Chondrocyte (in vitro differentiated cells): ENCODE results near the gene CXCR3. TPM values are rescaled to one million over a fixed set of nuclear protein-coding genes. Genes with fewer than 3 reads are reported as not detected.

ENCODE experiments used
- DNase-seq: peaks from one replicate; pipeline ENCODE4 v3.0.0; 2021; ENCODE audit warnings: mixed read lengths, low spot score
- H3K27ac Mint-ChIP-seq: one replicate; pipeline ENCODE4 v1.8.0; 2021; ENCODE audit warnings: mild to moderate bottlenecking, moderate library complexity, mixed read lengths; ENCODE audit not compliant: unreplicated experiment
- H3K27me3 Mint-ChIP-seq: 2 replicates; pipeline ENCODE4 v1.8.0; 2021; ENCODE audit warnings: low read depth, mixed read lengths
- H3K36me3 Mint-ChIP-seq: 2 replicates; pipeline ENCODE4 v1.8.0; 2021; ENCODE audit warnings: low read depth, mixed read lengths
- H3K4me1 Mint-ChIP-seq: 2 replicates; pipeline ENCODE4 v1.8.0; 2021; ENCODE audit warnings: low read depth, mild to moderate bottlenecking, mixed read lengths
- H3K4me3 Mint-ChIP-seq: one replicate; pipeline ENCODE4 v1.8.0; 2021; ENCODE audit warnings: mild to moderate bottlenecking, moderate library complexity, mixed read lengths; ENCODE audit not compliant: unreplicated experiment
- H3K9me3 Mint-ChIP-seq: 2 replicates; pipeline ENCODE4 v1.8.0; 2021; ENCODE audit warnings: low read depth, mixed read lengths
- CTCF ChIP-seq: fragments of 200-600 bp; sonication (generic); IDR thresholded peaks from 2 replicates; pipeline ENCODE4 v1.5.0; 2021; ENCODE audit warnings: antibody characterized with exemption, mild to moderate bottlenecking, moderate library complexity
- total RNA-seq: library from RNA; stranded (reverse); gene quantifications from 3 replicates; pipeline ENCODE4 v1.2.1, GENCODE V29; 2021

CXCR3 gene
- total RNA-seq, 1 donor from 2014 or later, result not detected

GRCh38 chrX:71659959-71660358 lies 41.6 kb upstream of the CXCR3 start:
- H3K9me3 Mint-ChIP-seq, result no peaks in the 10 kb centered on the region
- no peak overlapping the region for H3K27ac Mint-ChIP-seq
- H3K36me3 Mint-ChIP-seq, result no peaks in the 10 kb centered on the region
- no peak for TF ChIP-seq CTCF
- DNase-seq, result no peak
- no peaks in the 10 kb centered on the region for H3K27me3 Mint-ChIP-seq
- no peaks in the 10 kb centered on the region for H3K4me1 Mint-ChIP-seq
- H3K4me3 Mint-ChIP-seq, result no peak overlapping the region

- Mint-ChIP-seq H3K4me1 (no peaks in the 10 kb centered on the region), H3K27me3 (no peaks in the 10 kb centered on the region), H3K36me3 (no peaks in the 10 kb centered on the region), H3K9me3 (no peaks in the 10 kb centered on the region), H3K27ac (no peak overlapping the region), H3K4me3 (no peak overlapping the region)
- no peak for DNase-seq
- no peak for TF ChIP-seq CTCF
Observed at GRCh38 chrX:71659342-71659741, 41.0 kb upstream of the CXCR3 start.

DNA sequence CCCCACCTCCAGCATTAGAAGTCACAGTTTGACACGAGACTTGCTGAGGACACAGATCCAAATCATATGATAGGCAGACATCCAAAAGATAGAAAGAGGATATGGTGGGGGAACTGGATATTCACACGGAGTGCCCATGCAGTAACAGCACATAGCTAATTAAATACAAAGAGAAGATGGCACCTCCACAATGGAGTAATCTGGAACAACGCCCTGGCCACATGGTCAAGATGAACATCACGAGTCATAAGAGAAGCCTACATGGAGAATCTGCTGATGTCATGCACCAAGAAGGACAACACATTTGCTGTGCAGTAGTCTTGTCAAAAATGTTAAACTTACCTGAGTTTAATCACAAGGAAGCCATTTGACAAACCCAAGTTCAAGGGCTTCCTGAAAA lies 39.0 kb upstream of the CXCR3 start:
- no peak for TF ChIP-seq CTCF
- Mint-ChIP-seq H3K36me3 (no peaks in the 10 kb centered on the region), H3K4me3 (no peak overlapping the region)

DNA sequence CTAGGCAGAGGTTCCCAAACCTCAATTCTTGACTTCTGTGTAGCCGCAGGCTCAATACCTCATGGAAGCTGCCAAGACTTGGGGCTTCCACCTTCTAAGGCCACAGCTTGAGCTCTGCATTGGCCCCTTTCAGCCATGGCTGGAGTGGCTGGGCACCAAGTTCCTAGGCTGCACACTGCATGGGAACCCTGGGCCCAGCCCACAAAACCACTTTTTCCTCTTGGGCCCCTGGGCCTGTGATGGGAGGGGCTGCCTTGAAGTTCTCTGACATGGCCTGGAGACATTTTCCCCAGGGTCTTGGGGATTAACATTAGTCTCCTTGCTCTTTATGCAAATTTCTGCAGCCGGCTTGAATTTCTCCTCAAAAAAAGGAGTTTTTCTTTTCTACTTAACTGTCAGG lies 35.0 kb upstream of the CXCR3 start:
- H3K4me3 Mint-ChIP-seq, result no peak overlapping the region
- H3K4me1 Mint-ChIP-seq, result no peaks in the 10 kb centered on the region
- no peak for DNase-seq
- H3K27me3 Mint-ChIP-seq, result no peaks in the 10 kb centered on the region
- H3K9me3 Mint-ChIP-seq, result no peaks in the 10 kb centered on the region
- H3K36me3 Mint-ChIP-seq, result no peaks in the 10 kb centered on the region
- no peak overlapping the region for H3K27ac Mint-ChIP-seq
- TF ChIP-seq CTCF, result no peak

More for the DNA sequence above, 39.0 kb upstream of the CXCR3 start:
- Mint-ChIP-seq H3K9me3 (no peaks in the 10 kb centered on the region), H3K27me3 (no peaks in the 10 kb centered on the region), H3K27ac (no peak overlapping the region), H3K4me1 (no peaks in the 10 kb centered on the region)
- no peak for DNase-seq

DNA sequence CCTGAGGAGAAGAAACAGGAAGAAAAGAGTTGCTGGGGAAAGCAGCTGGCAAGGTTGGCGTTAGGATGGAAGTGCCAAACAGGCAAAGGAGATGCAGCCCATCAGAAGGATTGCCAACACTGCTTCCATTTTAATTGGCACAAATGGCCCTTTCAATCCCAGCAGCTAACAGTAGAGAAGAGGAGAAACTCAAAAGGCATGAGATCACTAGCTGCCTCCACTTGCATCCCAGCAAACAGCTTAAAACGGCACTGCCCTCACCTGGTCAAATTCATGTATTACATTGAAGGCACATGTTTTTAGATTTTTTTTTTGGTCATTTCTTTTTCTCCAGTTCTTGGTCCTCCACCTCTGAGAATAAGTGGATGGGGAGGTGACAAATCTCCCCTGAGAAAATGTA lies 34.1 kb upstream of the CXCR3 start:
- TF ChIP-seq CTCF, result peak; percentile 79
- Mint-ChIP-seq H3K27me3 (no peaks in the 10 kb centered on the region), H3K4me3 (no peak overlapping the region), H3K4me1 (no peaks in the 10 kb centered on the region), H3K27ac (no peak overlapping the region), H3K9me3 (no peaks in the 10 kb centered on the region), H3K36me3 (no peaks in the 10 kb centered on the region)
- DNase-seq, result no peak
